Karpas-422 (cell line): ENCODE measurements around the gene ASXL3. TPM values are rescaled to one million over a fixed set of nuclear protein-coding genes. Genes with fewer than 3 reads are reported as not detected.

Source experiments
- DNase-seq: peaks from one replicate; pipeline ENCODE4 v3.0.0-alpha.2; 2015
- H2AFZ ChIP-seq: fragments of 200-600 bp; sonication (generic); 2 replicates; pipeline ENCODE4 v1.6.1; 2014; ENCODE audit warnings: antibody characterized with exemption, low read length, mixed read lengths
- H3K27ac ChIP-seq: fragments of 200-600 bp; sonication (generic); 2 replicates; pipeline ENCODE4 v1.5.1; 2014; ENCODE audit warnings: mild to moderate bottlenecking, low read length, moderate library complexity
- H3K27me3 ChIP-seq: fragments of 200-600 bp; sonication (generic); 2 replicates; pipeline ENCODE4 v1.6.1; 2014; ENCODE audit warnings: low read length, mixed read lengths
- H3K36me3 ChIP-seq: fragments of 200-600 bp; sonication (generic); 2 replicates; pipeline ENCODE4 v1.6.1; 2014; ENCODE audit warnings: low read length, mixed read lengths; ENCODE audit not compliant: insufficient read depth
- H3K4me1 ChIP-seq: fragments of 200-600 bp; sonication (generic); 2 replicates; pipeline ENCODE4 v1.6.1; 2014; ENCODE audit warnings: mild to moderate bottlenecking, low read length, mixed read lengths
- H3K4me2 ChIP-seq: fragments of 200-600 bp; sonication (generic); 2 replicates; pipeline ENCODE4 v1.6.1; 2014; ENCODE audit warnings: low read length, low read depth, mild to moderate bottlenecking; ENCODE audit not compliant: poor library complexity, severe bottlenecking
- H3K4me3 ChIP-seq: fragments of 200-600 bp; sonication (generic); 2 replicates; pipeline ENCODE4 v1.5.1; 2014; ENCODE audit warnings: mild to moderate bottlenecking, antibody characterized with exemption, low read length, mixed read lengths
- H3K79me2 ChIP-seq: fragments of 200-600 bp; sonication (generic); 2 replicates; pipeline ENCODE4 v1.6.1; 2014; ENCODE audit warnings: mild to moderate bottlenecking, low read length, mixed read lengths
- H3K9ac ChIP-seq: fragments of 200-600 bp; sonication (generic); 2 replicates; pipeline ENCODE4 v1.6.0; 2014; ENCODE audit warnings: low read length
- H3K9me2 ChIP-seq: fragments of 200-600 bp; sonication (generic), shearing (Covaris generic); replicated peaks from 2 replicates; pipeline ENCODE4 v1.6.0; 2014; ENCODE audit warnings: mild to moderate bottlenecking, low read length, moderate library complexity; ENCODE audit not compliant: insufficient read depth
- H3K9me3 ChIP-seq: fragments of 300-700, 200-600 bp; sonication (generic); 2 replicates; pipeline ENCODE4 v1.6.1; 2014; ENCODE audit warnings: low read length, mixed read lengths
- H4K20me1 ChIP-seq: fragments of 200-600 bp; sonication (generic); 2 replicates; pipeline ENCODE4 v1.6.1; 2014; ENCODE audit warnings: mild to moderate bottlenecking, antibody characterized with exemption, low read length, low read depth; ENCODE audit not compliant: insufficient read depth
- total RNA-seq: library from RNA; depleted of rRNA; stranded (reverse); fragments of >200 nt; shearing (Covaris generic); gene quantifications from 2 replicates; pipeline ENCODE4 v1.2.3, GENCODE V29; 2014; ENCODE audit warnings: low replicate concordance

Gene ASXL3
- total RNA-seq, 1 experiment from 2014 or later = not detected

GRCh38 chr18:33673689-33674088 lies 95.7 kb downstream of the ASXL3 start:
- Histone ChIP-seq H3K4me2 (no peak overlapping the region), H3K9me3 (no peaks in the 10 kb centered on the region), H3K4me3 (no peak overlapping the region), H3K79me2 (no peaks in the 10 kb centered on the region), H3K9ac (no peak overlapping the region), H3K36me3 (no peaks in the 10 kb centered on the region), H3K27me3 (no peaks in the 10 kb centered on the region), H3K4me1 (peaks cover 5% of the 10 kb centered on the region), H3K27ac (no peak overlapping the region), H2AFZ (no peak overlapping the region), H4K20me1 (no peaks in the 10 kb centered on the region), H3K9me2 (no peaks in the 10 kb centered on the region)
- DNase-seq = peak; percentile 67

GRCh38 chr18:33676593-33676992 lies 98.6 kb downstream of the ASXL3 start:
- Histone ChIP-seq H3K36me3 (no peaks in the 10 kb centered on the region), H3K4me2 (no peak overlapping the region), H3K9ac (no peak overlapping the region), H3K4me3 (no peak overlapping the region), H3K27me3 (no peaks in the 10 kb centered on the region), H3K9me3 (no peaks in the 10 kb centered on the region), H2AFZ (no peak overlapping the region), H3K9me2 (no peaks in the 10 kb centered on the region), H3K4me1 (no peaks in the 10 kb centered on the region), H3K27ac (no peak overlapping the region), H4K20me1 (no peaks in the 10 kb centered on the region), H3K79me2 (no peaks in the 10 kb centered on the region)
- no peak for DNase-seq

- no peak overlapping the region for H3K4me3 ChIP-seq
- DNase-seq = no peak
- no peaks in the 10 kb centered on the region for H3K79me2 ChIP-seq
- H3K4me2 ChIP-seq = no peak overlapping the region
- H2AFZ ChIP-seq = no peak overlapping the region
- no peaks in the 10 kb centered on the region for H3K27me3 ChIP-seq
- no peaks in the 10 kb centered on the region for H3K9me3 ChIP-seq
- H3K4me1 ChIP-seq = peaks cover 11% of the 10 kb centered on the region
- H3K27ac ChIP-seq = no peak overlapping the region
- no peaks in the 10 kb centered on the region for H3K36me3 ChIP-seq
- H3K9me2 ChIP-seq = no peaks in the 10 kb centered on the region
- no peak overlapping the region for H3K9ac ChIP-seq
- no peaks in the 10 kb centered on the region for H4K20me1 ChIP-seq
These were observed 99.9 kb downstream of the ASXL3 start for GRCh38 chr18:33677891-33678290.

- no peak for DNase-seq
- Histone ChIP-seq H3K9me2 (no peaks in the 10 kb centered on the region), H4K20me1 (no peaks in the 10 kb centered on the region), H3K9me3 (no peaks in the 10 kb centered on the region), H2AFZ (no peak overlapping the region), H3K36me3 (no peaks in the 10 kb centered on the region), H3K4me2 (peak overlapping the region; percentile 7), H3K4me1 (peaks cover 18% of the 10 kb centered on the region), H3K79me2 (no peaks in the 10 kb centered on the region), H3K27me3 (no peaks in the 10 kb centered on the region), H3K27ac (no peak overlapping the region), H3K9ac (no peak overlapping the region), H3K4me3 (no peak overlapping the region)
These were observed 104.4 kb downstream of the ASXL3 start for GRCh38 chr18:33682436-33682835.

GRCh38 chr18:33694593-33694992 lies 116.6 kb downstream of the ASXL3 start:
- no peak overlapping the region for H3K27ac ChIP-seq
- no peaks in the 10 kb centered on the region for H3K27me3 ChIP-seq
- no peak overlapping the region for H3K4me2 ChIP-seq
- H3K79me2 ChIP-seq = no peaks in the 10 kb centered on the region
- H3K4me3 ChIP-seq = no peak overlapping the region
- H3K9me3 ChIP-seq = no peaks in the 10 kb centered on the region
- no peak overlapping the region for H2AFZ ChIP-seq
- no peaks in the 10 kb centered on the region for H3K9me2 ChIP-seq
- no peak overlapping the region for H3K9ac ChIP-seq
- no peak for DNase-seq
- no peaks in the 10 kb centered on the region for H3K4me1 ChIP-seq
- H3K36me3 ChIP-seq = no peaks in the 10 kb centered on the region
- no peaks in the 10 kb centered on the region for H4K20me1 ChIP-seq

GRCh38 chr18:33696332-33697162 lies 118.5 kb downstream of the ASXL3 start:
- Histone ChIP-seq H3K36me3 (no peaks in the 10 kb centered on the region), H2AFZ (no peak overlapping the region), H3K4me1 (no peaks in the 10 kb centered on the region), H3K27me3 (no peaks in the 10 kb centered on the region), H3K4me3 (no peak overlapping the region), H3K27ac (no peak overlapping the region), H3K9me3 (no peaks in the 10 kb centered on the region), H3K79me2 (no peaks in the 10 kb centered on the region), H3K9ac (no peak overlapping the region), H3K9me2 (no peaks in the 10 kb centered on the region), H4K20me1 (no peaks in the 10 kb centered on the region), H3K4me2 (no peak overlapping the region)
- DNase-seq = no peak

GRCh38 chr18:33697498-33697897 lies 119.5 kb downstream of the ASXL3 start:
- Histone ChIP-seq H3K9me3 (no peaks in the 10 kb centered on the region), H3K27me3 (no peaks in the 10 kb centered on the region), H3K4me2 (no peak overlapping the region), H3K9me2 (no peaks in the 10 kb centered on the region), H3K79me2 (no peaks in the 10 kb centered on the region), H3K4me1 (no peaks in the 10 kb centered on the region), H3K9ac (no peak overlapping the region), H3K27ac (no peak overlapping the region), H2AFZ (no peak overlapping the region), H3K4me3 (no peak overlapping the region), H4K20me1 (no peaks in the 10 kb centered on the region), H3K36me3 (no peaks in the 10 kb centered on the region)
- DNase-seq = no peak

- DNase-seq = no peak
- no peak overlapping the region for H3K4me3 ChIP-seq
- H3K4me1 ChIP-seq = no peaks in the 10 kb centered on the region
- H3K27ac ChIP-seq = no peak overlapping the region
- H3K36me3 ChIP-seq = no peaks in the 10 kb centered on the region
- H3K9me2 ChIP-seq = no peaks in the 10 kb centered on the region
- H3K9ac ChIP-seq = no peak overlapping the region
- no peak overlapping the region for H2AFZ ChIP-seq
- no peaks in the 10 kb centered on the region for H3K79me2 ChIP-seq
- no peaks in the 10 kb centered on the region for H3K9me3 ChIP-seq
- no peaks in the 10 kb centered on the region for H3K27me3 ChIP-seq
- no peak overlapping the region for H3K4me2 ChIP-seq
- H4K20me1 ChIP-seq = no peaks in the 10 kb centered on the region
These were observed 121.4 kb downstream of the ASXL3 start for GRCh38 chr18:33699372-33699771.
